Ishikawa (cell line): ENCODE results near the gene GALNTL6.

ENCODE experiments used
- CEBPB ChIP-seq: IDR thresholded peaks from 2 replicates; pipeline ENCODE4 v1.6.1; 2012
- CREB1 ChIP-seq: IDR thresholded peaks from 2 replicates; pipeline ENCODE4 v1.6.1; 2012; ENCODE audit warnings: low read depth
- EGR1 ChIP-seq: IDR thresholded peaks from 2 replicates; pipeline ENCODE4 v1.6.1; 2012
- EP300 ChIP-seq: IDR thresholded peaks from 2 replicates; pipeline ENCODE4 v1.6.1; 2012; ENCODE audit warnings: borderline replicate concordance
- FOXM1 ChIP-seq: IDR thresholded peaks from 2 replicates; pipeline ENCODE4 v1.6.1; 2012; ENCODE audit warnings: low read depth, borderline replicate concordance
- RAD21 ChIP-seq: IDR thresholded peaks from 2 replicates; pipeline ENCODE4 v1.6.1; 2012; ENCODE audit warnings: low read depth
- REST ChIP-seq: IDR thresholded peaks from 2 replicates; pipeline ENCODE4 v1.6.1; 2012; ENCODE audit warnings: low read depth, mild to moderate bottlenecking
- TAF1 ChIP-seq: IDR thresholded peaks from 2 replicates; pipeline ENCODE4 v1.6.1; 2012; ENCODE audit warnings: low read depth, mild to moderate bottlenecking
- TCF12 ChIP-seq: IDR thresholded peaks from 2 replicates; pipeline ENCODE4 v1.6.1; 2012; ENCODE audit warnings: low read depth
- TEAD4 ChIP-seq: IDR thresholded peaks from 2 replicates; pipeline ENCODE4 v1.6.1; 2012
- USF1 ChIP-seq: IDR thresholded peaks from 2 replicates; pipeline ENCODE4 v1.6.1; 2012
- YY1 ChIP-seq: IDR thresholded peaks from 2 replicates; pipeline ENCODE4 v1.6.1; 2012; ENCODE audit warnings: low read depth
- ZBTB7A ChIP-seq: IDR thresholded peaks from 2 replicates; pipeline ENCODE4 v1.6.1; 2012; ENCODE audit warnings: low read depth
- TF ChIP-seq, protein P1 (sequence below): IDR thresholded peaks from 2 replicates; pipeline ENCODE4 v1.6.1; 2012

- TF ChIP-seq TAF1 (no peak), FOXM1 (no peak), ZBTB7A (no peak), EP300 (no peak), REST (no peak), EGR1 (no peak), CREB1 (no peak), TEAD4 (no peak), YY1 (no peak), TCF12 (no peak), RAD21 (no peak), CEBPB (no peak), USF1 (no peak)
- TF ChIP-seq, protein P1, sequence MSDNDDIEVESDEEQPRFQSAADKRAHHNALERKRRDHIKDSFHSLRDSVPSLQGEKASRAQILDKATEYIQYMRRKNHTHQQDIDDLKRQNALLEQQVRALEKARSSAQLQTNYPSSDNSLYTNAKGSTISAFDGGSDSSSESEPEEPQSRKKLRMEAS, result no peak
Measured at GRCh38 chr4:172045981-172046380, 232.8 kb downstream of the GALNTL6 start.
